Measurements from ENCODE around the gene SPINK14.

SPINK14 gene

DNA sequence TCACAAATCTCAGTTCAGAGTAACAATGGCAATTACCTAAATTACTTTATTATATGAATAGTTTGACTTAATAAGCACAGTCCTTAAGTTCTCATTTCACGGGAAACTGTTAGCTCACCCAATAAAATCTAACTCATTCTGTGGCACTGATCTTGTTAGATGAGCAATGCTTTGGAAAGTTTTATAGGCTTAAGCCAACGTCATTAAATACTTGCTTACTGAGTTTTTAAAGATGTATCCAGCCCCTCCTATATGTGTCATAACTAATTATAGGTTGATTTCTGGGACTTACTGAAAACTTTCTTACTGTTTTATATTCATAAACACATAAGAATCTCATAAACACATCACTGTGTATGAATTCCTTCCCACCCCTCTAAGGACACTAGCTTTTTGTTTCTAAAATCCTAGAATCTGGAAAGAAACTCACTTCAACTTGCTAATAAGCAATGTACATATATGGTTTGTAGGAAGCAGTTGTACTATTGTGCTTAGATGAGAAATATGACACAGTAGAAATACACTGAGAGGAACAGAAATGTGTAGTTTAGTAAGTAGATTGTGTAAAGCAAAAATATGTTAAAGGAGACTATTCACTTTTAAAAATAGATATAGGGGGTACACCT is 55.9 kb downstream of the SPINK14 start:
- WGBS, 2 experiments (ENCODE audit: insufficient coverage in 2 of 2): no CpG with 5 or more reads among the region's 2 CpGs
- Histone ChIP-seq H3K4me1 (ENCODE audit: control insufficient read depth, insufficient read depth, low read length, poor library complexity, severe bottlenecking) (no peaks in the 10 kb centered on the region), H3K27ac (ENCODE audit: low read depth, low read length, severe bottlenecking) (no peak overlapping the region), H3K4me3 (ENCODE audit: extremely low read depth, insufficient read depth, low read length, poor library complexity, severe bottlenecking) (no peak overlapping the region), H3K36me3 (ENCODE audit: control insufficient read depth, insufficient read depth, low read length) (no peaks in the 10 kb centered on the region), H3K9me3 (ENCODE audit: control insufficient read depth, low read length) (no peaks in the 10 kb centered on the region)
